ENCODE measurements around the gene TADA1.

GRCh38 chr1:166836733-166837132 is 39.3 kb downstream of the TADA1 start:
- TF ChIP-seq POLR2A (IDR thresholded peaks at IDR 0.05; ENCODE audit: low read length): no peak
- no peak for TF ChIP-seq GATA1 (IDR thresholded peaks at IDR 0.05; ENCODE audit: low read depth, low read length)

All from erythroblast (primary cell).